SK-N-SH (cell line): Measurements from ENCODE around the gene DOHH. TPM values are rescaled to one million over a fixed set of nuclear protein-coding genes. Genes with fewer than 3 reads are reported as not detected.

ENCODE experiments used
- CTCF ChIA-PET: fragments of 300-600, 350-600 bp; formaldehyde crosslinking; extraction: SDS; loops from one replicate; lab custom pipeline; 2021; lab: Yijun Ruan, JAX
- POLR2A ChIA-PET: fragments of 350-600 bp; sonication (Branson Sonifier 250); formaldehyde crosslinking; extraction: SDS; loops from one replicate; lab custom pipeline; 2020; ENCODE audit warnings: antibody characterized with exemption, inconsistent platforms; lab: Yijun Ruan, JAX
- DNase-seq: peaks from one replicate; pipeline ENCODE4 v3.0.0; 2012
- H2AFZ ChIP-seq: fragments of 200-600 bp; sonication (generic); 2 replicates; pipeline ENCODE4 v1.8.1; 2016; ENCODE audit warnings: antibody characterized with exemption, mild to moderate bottlenecking, low read depth
- H3F3A ChIP-seq: fragments of 200-600 bp; sonication (generic); replicated peaks from 2 replicates; pipeline ENCODE3; 2016; ENCODE audit warnings: antibody characterized with exemption, mild to moderate bottlenecking; ENCODE audit not compliant: insufficient read depth
- H3K27ac ChIP-seq, 2 experiments: fragments of 200-500 bp in 1 of 2; fragments of 200-600 bp in 1 of 2; sonication (Bioruptor generic) in 1 of 2; sonication (generic), shearing (Covaris generic) in 1 of 2; 2 replicates each; pipeline versions ENCODE4 v1.5.1 to v1.6.1; 2014 to 2016; ENCODE audit warnings: low read depth in 2 of 2, inconsistent platforms in 1 of 2, low read length in 1 of 2, mild to moderate bottlenecking in 1 of 2, mixed read lengths in 1 of 2
- H3K27me3 ChIP-seq: fragments of 200-600 bp; sonication (generic), shearing (Covaris generic); 2 replicates; pipeline ENCODE4 v1.6.1; 2016; ENCODE audit warnings: mixed run types; ENCODE audit not compliant: insufficient read depth
- H3K36me3 ChIP-seq, 2 experiments: fragments of 200-500 bp in 1 of 2; fragments of 200-600 bp in 1 of 2; sonication (Bioruptor generic) in 1 of 2; sonication (generic) in 1 of 2; replicated peaks in 1 of 2; 2 replicates each; pipeline versions ENCODE3 to v1.5.1; 2014 to 2016; ENCODE audit warnings: low read length in 1 of 2, mild to moderate bottlenecking in 1 of 2; ENCODE audit not compliant: insufficient read depth in 2 of 2, control insufficient read depth in 1 of 2
- H3K4me1 ChIP-seq, 2 experiments: fragments of 200-500 bp in 1 of 2; fragments of 200-600 bp in 1 of 2; sonication (Bioruptor generic) in 1 of 2; sonication (generic), shearing (Covaris generic) in 1 of 2; 2 replicates each; pipeline versions ENCODE4 v1.5.1 to v1.6.1; 2014 to 2016; ENCODE audit warnings: low read depth in 1 of 2, low read length in 1 of 2, mixed run types in 1 of 2; ENCODE audit not compliant: insufficient read depth in 2 of 2, control insufficient read depth in 1 of 2
- H3K4me2 ChIP-seq: fragments of 200-600 bp; sonication (generic), shearing (Covaris generic); 2 replicates; pipeline ENCODE4 v1.6.1; 2017; ENCODE audit warnings: mixed run types
- H3K4me3 ChIP-seq, 2 experiments: fragments of 200-500 bp in 1 of 2; fragments of 200-600 bp in 1 of 2; sonication (Bioruptor generic) in 1 of 2; sonication (generic), shearing (Covaris generic) in 1 of 2; 2 replicates each; pipeline versions ENCODE4 v1.5.1 to v1.8.1; 2014 to 2016; ENCODE audit warnings: low read depth in 2 of 2, inconsistent platforms in 1 of 2, low read length in 1 of 2, mild to moderate bottlenecking in 1 of 2, mixed read lengths in 1 of 2, moderate library complexity in 1 of 2
- H3K79me2 ChIP-seq: fragments of 200-600 bp; sonication (generic); 2 replicates; pipeline ENCODE4 v1.8.1; 2017; ENCODE audit warnings: mild to moderate bottlenecking; ENCODE audit not compliant: insufficient read depth
- H3K9ac ChIP-seq: fragments of 200-600 bp; sonication (generic); 2 replicates; pipeline ENCODE4 v1.6.1; 2017; ENCODE audit warnings: mixed run types
- H3K9me2 ChIP-seq: fragments of 200-600 bp; sonication (generic); 2 replicates; pipeline ENCODE4 v1.6.1; 2017; ENCODE audit warnings: mixed run types
- H3K9me3 ChIP-seq: fragments of 200-600 bp; sonication (generic); 2 replicates; pipeline ENCODE4 v1.6.1; 2017; ENCODE audit warnings: mixed run types, mild to moderate bottlenecking, moderate library complexity
- H4K20me1 ChIP-seq: fragments of 200-600 bp; sonication (generic); 2 replicates; pipeline ENCODE4 v1.6.1; 2017; ENCODE audit warnings: mild to moderate bottlenecking, mixed run types; ENCODE audit not compliant: insufficient read depth
- ELF1 ChIP-seq: IDR thresholded peaks from 2 replicates; pipeline ENCODE4 v1.4.0; 2012
- EP300 ChIP-seq, 2 experiments: IDR thresholded peaks; 2 replicates each; pipeline versions ENCODE4 v1.4.0 to v1.6.1; 2012; ENCODE audit warnings: borderline replicate concordance in 1 of 2, low read depth in 1 of 2, low read length in 1 of 2
- EZH2phosphoT487 ChIP-seq: fragments of 200-600 bp; sonication (generic); IDR thresholded peaks from 2 replicates; pipeline ENCODE4 v1.6.1; 2017; ENCODE audit warnings: low read depth, mixed run types, mild to moderate bottlenecking, antibody characterized with exemption, moderate library complexity, borderline replicate concordance
- FOXJ3 ChIP-seq: sonication (generic); formaldehyde crosslinking; IDR thresholded peaks from 2 replicates; pipeline ENCODE4 v1.5.1; 2020; ENCODE audit warnings: mild to moderate bottlenecking, missing genetic modification reagents
- GABPA ChIP-seq: IDR thresholded peaks from 2 replicates; pipeline ENCODE4 v1.4.0; 2012; ENCODE audit warnings: low read depth, mild to moderate bottlenecking
- GATA2 ChIP-seq: sonication (generic); formaldehyde crosslinking; IDR thresholded peaks from 2 replicates; pipeline ENCODE4 v1.5.0; 2020; ENCODE audit warnings: mild to moderate bottlenecking, missing genetic modification reagents
- IRF3 ChIP-seq: fragments of 150-350 bp; IDR thresholded peaks from 2 replicates; pipeline ENCODE4 v1.6.1; 2016; ENCODE audit warnings: mild to moderate bottlenecking, low read depth, low read length
- JUND ChIP-seq: IDR thresholded peaks from 2 replicates; pipeline ENCODE4 v1.4.0; 2012
- MAX ChIP-seq: IDR thresholded peaks from 2 replicates; pipeline ENCODE4 v1.4.0; 2012; ENCODE audit warnings: low read depth
- NRF1 ChIP-seq: IDR thresholded peaks from 2 replicates; pipeline ENCODE4 v1.6.1; 2012; ENCODE audit warnings: low read depth, mild to moderate bottlenecking, low read length
- POLR2AphosphoS5 ChIP-seq: IDR thresholded peaks from 2 replicates; pipeline ENCODE4 v1.6.1; 2012; ENCODE audit warnings: low read depth, low read length
- RCOR1 ChIP-seq: fragments of 150-350 bp; IDR thresholded peaks from 2 replicates; pipeline ENCODE4 v1.6.1; 2017; ENCODE audit warnings: antibody characterized with exemption, low read length
- SIN3A ChIP-seq: IDR thresholded peaks from 2 replicates; pipeline ENCODE4 v1.6.1; 2012; ENCODE audit warnings: low read depth, mild to moderate bottlenecking, low read length, moderate library complexity, borderline replicate concordance
- SMC3 ChIP-seq: IDR thresholded peaks from 2 replicates; pipeline ENCODE4 v1.6.1; 2012; ENCODE audit warnings: low read depth, low read length, improper control_type of control experiment
- TAF1 ChIP-seq: IDR thresholded peaks from 2 replicates; pipeline ENCODE4 v1.6.1; 2012; ENCODE audit warnings: low read depth, mild to moderate bottlenecking, low read length, moderate library complexity, borderline replicate concordance
- TCF12 ChIP-seq: IDR thresholded peaks from 2 replicates; pipeline ENCODE4 v1.4.0; 2012
- TEAD4 ChIP-seq: IDR thresholded peaks from 2 replicates; pipeline ENCODE4 v1.4.0; 2012; ENCODE audit warnings: mild to moderate bottlenecking, borderline replicate concordance; ENCODE audit not compliant: insufficient read depth
- USF2 ChIP-seq: fragments of 150-350 bp; IDR thresholded peaks from 2 replicates; pipeline ENCODE4 v1.6.1; 2017; ENCODE audit warnings: antibody characterized with exemption, low read length, low read depth, borderline replicate concordance
- WGBS: methylation state at CpG from one replicate; pipeline ENCODE4 v1.1.6; 2017; ENCODE audit warnings: low lambda C conversion rate; 5-methylcytosine and 5-hydroxymethylcytosine counted together
- polyA plus RNA-seq, 3 experiments: library from polyadenylated mRNA; depleted of rRNA; stranded (reverse); fragments of >200 nt; gene quantifications; 2 replicates each; pipeline ENCODE4 v1.2.3, GENCODE V29; 2012

Gene DOHH
- polyA plus RNA-seq, 1 of the 3 experiments (the other 2 are of a cell fraction), result 14.3 TPM

- no peaks in the 10 kb centered on the region for H3K27me3 ChIP-seq
- H3K9me2 ChIP-seq, result no peaks in the 10 kb centered on the region
- H3K27ac ChIP-seq, result no peak overlapping the region
- WGBS, result 88% methylated on average over 4 of the region's 18 CpGs
- H3K4me2 ChIP-seq, result no peak overlapping the region
- no peak overlapping the region for H3K4me3 ChIP-seq
- H3K9ac ChIP-seq, result no peak overlapping the region
- CTCF ChIA-PET, result interaction anchor here (1.7 kb wide), 1 partner anchor 26 kb away, joined by 9 read pairs; no protein-coding TSS in a partner anchor
- peaks cover 7 to 19% of the 10 kb centered on the region in 2 experiments for H3K36me3 ChIP-seq
- no peaks in the 10 kb centered on the region for H3K9me3 ChIP-seq
- peaks cover 88% of the 10 kb centered on the region for H4K20me1 ChIP-seq
- H3F3A ChIP-seq, result no peaks in the 10 kb centered on the region
- TF ChIP-seq TCF12, result no peak
- no peak for TF ChIP-seq GABPA
- TF ChIP-seq POLR2AphosphoS5, result no peak
- TF ChIP-seq SIN3A, result no peak
- TF ChIP-seq JUND, result no peak
- TF ChIP-seq ELF1, result no peak
- TF ChIP-seq USF2, result no peak
- TF ChIP-seq EP300 (IDR thresholded peaks at IDR 0.05; ENCODE audit: borderline replicate concordance in 1 of 2, low read depth in 1 of 2, low read length in 1 of 2), result no peak
- no peak for TF ChIP-seq TAF1
- TF ChIP-seq EZH2phosphoT487, result no peak
- TF ChIP-seq RCOR1, result no peak
- no peak for TF ChIP-seq NRF1
- TF ChIP-seq GATA2 (CRISPR knock-in tag), result no peak
- no peak for TF ChIP-seq MAX
- TF ChIP-seq SMC3, result no peak
- no peak for TF ChIP-seq IRF3
- TF ChIP-seq TEAD4, result no peak
- TF ChIP-seq FOXJ3, result no peak
- TF ChIP-seq, all 33 proteins: peak for 0
- Histone ChIP-seq H2AFZ (no peak overlapping the region), H3K79me2 (peaks cover 95% of the 10 kb centered on the region), H3K4me1 (peaks cover 0 to 20% of the 10 kb centered on the region in 2 experiments; a peak in 1 of 4 replicates)
- POLR2A ChIA-PET, result interaction anchor here (1.0 kb wide), 1 partner anchor 12 kb away, joined by 3 read pairs; no protein-coding TSS in a partner anchor
- no peak for DNase-seq
Observed at GRCh38 chr19:3519126-3519525, 18.7 kb upstream of the DOHH start.
